Pancreas (tissue), 10 donors: ENCODE results near the gene ARPC4. TPM values are rescaled to one million over a fixed set of nuclear protein-coding genes. Genes with fewer than 3 reads are reported as not detected.

Experiments
- ATAC-seq, 4 donors: fragments of 200-7000 bp; cut with Tn5 transposase; one replicate each; pipeline versions ENCODE4 v1.8.0 to v1.9.1; 2020; ENCODE audit warnings: mild to moderate bottlenecking in 4 of 4, moderate library complexity in 4 of 4
- DNase-seq, 6 donors: peaks; one replicate each; pipeline ENCODE4 v3.0.0-alpha.2; 2020
- FAIRE-seq: peaks from 2 replicates; lab custom pipeline; 2012; peaks lifted over from hg19 to GRCh38; lab: Jason Lieb, UNC
- H3K27ac ChIP-seq, 4 donors: fragments of 200-600 bp; sonication (generic); 1 replicate in 3 of 4; 2 replicates in 1 of 4; pipeline versions ENCODE4 v1.5.0 to v1.8.0; 2020
- H3K27me3 ChIP-seq, 4 donors: fragments of 200-600 bp; one replicate each; pipeline ENCODE4 v1.8.0; 2021
- H3K36me3 ChIP-seq, 3 donors: fragments of 200-600 bp; sonication (generic) in 1 of 3; one replicate each; pipeline versions ENCODE4 v1.5.0 to v1.8.0; 2020 to 2021
- H3K4me1 ChIP-seq, 3 donors: fragments of 200-600 bp; one replicate each; pipeline ENCODE4 v1.8.0; 2021
- H3K4me3 ChIP-seq, 4 donors: fragments of 200-600 bp; sonication (generic) in 2 of 4; one replicate each; pipeline versions ENCODE4 v1.5.0 to v1.8.0; 2020 to 2021
- H3K9me3 ChIP-seq, 4 donors: fragments of 200-600 bp; one replicate each; pipeline ENCODE4 v1.8.0; 2021
- WGBS, 2 donors: extraction: QIAGEN DNeasy Blood & Tissue Kit; methylation state at CpG; one replicate each; pipeline ENCODE4 v1.1.7; 2013; 5-methylcytosine and 5-hydroxymethylcytosine counted together
- intact Hi-C, 3 donors: fragments of 100-400 bp; cut with DNase I; formaldehyde crosslinking; loops; one replicate each; pipeline versions ENCODE4 v1.11.1 to v1.14.2; 2022
- polyA plus RNA-seq, 2 donors: library from polyadenylated mRNA; stranded (reverse); fragments of 200-250 nt; gene quantifications; one replicate each; pipeline ENCODE4 v1.2.3, GENCODE V29; 2013
- total RNA-seq, 6 donors: library from RNA; stranded (reverse); fragmentation: NEBNext Ultra II Directional in 4 of 6; extraction: Animal tissue kit (Norgen Biotek cat#: 25700) in 4 of 6; gene quantifications; one replicate each; pipeline versions ENCODE4 v1.2.1 to v1.2.4, GENCODE V29; 2021 to 2023
- TF ChIP-seq, protein P1 (sequence below), 4 donors: fragments of 200-600 bp; sonication (generic) in 3 of 4; IDR thresholded peaks; one replicate each; pipeline versions ENCODE4 v1.5.0 to v1.8.0; 2021; ENCODE audit warnings: antibody characterized with exemption in 4 of 4
- donor health status: healthy with polysubstance abuse.
- donor health status: DM: no; HTN: no; CAD: no; lungs with moderate emphysema.
- donor health status: DM: no; HTN: no; CAD: no.
- donor health status: control.
- donor health status: control.
- donor health status: Bipolar disorder and iron deficiency.
- donor health status: DM: yes; HTN: yes; CAD: no.
- donor health status: DM: no; HTN: no; CAD: no.
- donor health status: DM: no; HTN: no; CAD: no.
- donor health status: DM: yes; HTN: yes; CAD: no.

Gene ARPC4
- total and polyA plus RNA-seq, 8 donors, result 35.0 to 72.6 (median 46.8) TPM

- H3K4me1 ChIP-seq, result no peaks in the 10 kb centered on the region
- DNase-seq, result no peak
- FAIRE-seq, result no peak
- ATAC-seq, result peak in 1 of 4 donors; percentile 42
- peaks cover 3 to 72% (median 52%) of the 10 kb centered on the region in 3 donors for H3K36me3 ChIP-seq
- WGBS, 2 donors, result 84 to 88% methylated on average over 5 of the region's 5 CpGs
- H3K4me3 ChIP-seq, result no peak overlapping the region
- no peaks in the 10 kb centered on the region for H3K27me3 ChIP-seq
- TF ChIP-seq, protein P1, sequence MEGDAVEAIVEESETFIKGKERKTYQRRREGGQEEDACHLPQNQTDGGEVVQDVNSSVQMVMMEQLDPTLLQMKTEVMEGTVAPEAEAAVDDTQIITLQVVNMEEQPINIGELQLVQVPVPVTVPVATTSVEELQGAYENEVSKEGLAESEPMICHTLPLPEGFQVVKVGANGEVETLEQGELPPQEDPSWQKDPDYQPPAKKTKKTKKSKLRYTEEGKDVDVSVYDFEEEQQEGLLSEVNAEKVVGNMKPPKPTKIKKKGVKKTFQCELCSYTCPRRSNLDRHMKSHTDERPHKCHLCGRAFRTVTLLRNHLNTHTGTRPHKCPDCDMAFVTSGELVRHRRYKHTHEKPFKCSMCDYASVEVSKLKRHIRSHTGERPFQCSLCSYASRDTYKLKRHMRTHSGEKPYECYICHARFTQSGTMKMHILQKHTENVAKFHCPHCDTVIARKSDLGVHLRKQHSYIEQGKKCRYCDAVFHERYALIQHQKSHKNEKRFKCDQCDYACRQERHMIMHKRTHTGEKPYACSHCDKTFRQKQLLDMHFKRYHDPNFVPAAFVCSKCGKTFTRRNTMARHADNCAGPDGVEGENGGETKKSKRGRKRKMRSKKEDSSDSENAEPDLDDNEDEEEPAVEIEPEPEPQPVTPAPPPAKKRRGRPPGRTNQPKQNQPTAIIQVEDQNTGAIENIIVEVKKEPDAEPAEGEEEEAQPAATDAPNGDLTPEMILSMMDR (IDR thresholded peaks at IDR 0.05), result no peak
- no peak overlapping the region for H3K27ac ChIP-seq
- intact Hi-C loops, result no loop called here
- H3K9me3 ChIP-seq, result no peaks in the 10 kb centered on the region
Measured at GRCh38 chr3:9800529-9800928, 7.6 kb downstream of the ARPC4 start.

DNA sequence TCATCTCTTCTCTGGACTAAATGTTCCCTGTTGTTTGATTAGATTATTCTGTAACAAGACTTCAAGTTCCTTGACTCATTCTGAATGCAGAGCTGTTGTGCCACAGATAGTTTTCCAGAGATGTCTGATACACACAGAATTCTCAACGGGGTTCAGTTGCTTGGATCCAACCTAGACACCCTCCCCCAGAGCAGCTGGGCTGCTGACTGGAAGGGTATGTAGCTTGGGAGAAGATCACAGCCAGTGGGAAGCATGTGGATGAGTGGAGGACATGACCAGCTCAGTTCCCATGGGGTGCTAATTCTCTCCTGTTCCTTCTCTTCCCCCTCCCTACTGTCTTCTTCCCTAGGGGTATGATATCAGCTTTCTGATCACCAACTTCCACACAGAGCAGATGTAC lies 10.6 kb downstream of the ARPC4 start:
- Histone ChIP-seq H3K36me3 (peaks cover 1 to 63% (median 55%) of the 10 kb centered on the region in 3 donors), H3K27ac (no peak overlapping the region), H3K27me3 (no peaks in the 10 kb centered on the region), H3K4me3 (no peak overlapping the region), H3K4me1 (no peaks in the 10 kb centered on the region), H3K9me3 (no peaks in the 10 kb centered on the region)
- 71 to 86% methylated on average over 1 of the region's 1 CpG for WGBS, 2 donors
- intact Hi-C loops, result no loop called here
- TF ChIP-seq, protein P1 (IDR thresholded peaks at IDR 0.05), result no peak
- no peak for DNase-seq
- no peak for ATAC-seq
- no peak for FAIRE-seq

- Histone ChIP-seq H3K27ac (no peak overlapping the region), H3K4me1 (peaks cover 0 to 8% (median 5%) of the 10 kb centered on the region in 3 donors), H3K4me3 (no peak overlapping the region), H3K27me3 (no peaks in the 10 kb centered on the region), H3K36me3 (peaks cover 0 to 49% (median 43%) of the 10 kb centered on the region in 3 donors), H3K9me3 (no peaks in the 10 kb centered on the region)
- ATAC-seq (no peak), FAIRE-seq (no peak), DNase-seq (no peak)
- intact Hi-C loops, result no loop called here
- TF ChIP-seq, protein P1 (IDR thresholded peaks at IDR 0.05), result no peak
- WGBS, 2 donors, result 82 to 84% methylated on average over 5 of the region's 5 CpGs
Measured at GRCh38 chr3:9804996-9805395, 12.1 kb downstream of the ARPC4 start.

DNA sequence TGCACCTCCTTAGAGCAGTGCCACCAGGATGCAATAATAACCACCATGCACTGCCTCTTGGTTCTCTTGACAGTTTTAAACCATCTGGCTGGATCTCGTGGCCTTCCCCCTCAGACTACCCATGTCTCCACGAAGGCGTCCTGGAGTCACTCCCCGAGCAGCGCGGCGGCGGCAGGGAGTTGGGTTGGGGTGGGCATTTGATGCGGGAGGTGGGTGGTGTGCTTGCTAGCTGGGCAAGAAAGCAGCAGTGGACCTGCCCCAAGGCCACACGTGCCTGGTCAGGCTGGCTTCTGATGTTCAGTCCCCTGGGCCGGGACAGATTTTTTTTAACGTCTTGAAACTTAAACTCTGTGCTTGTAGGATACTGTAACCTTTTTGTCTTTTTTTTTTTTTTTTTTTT lies 13.3 kb downstream of the ARPC4 start:
- WGBS, 2 donors, result 85 to 86% methylated on average over 12 of the region's 12 CpGs
- Histone ChIP-seq H3K4me1 (peaks cover 0 to 13% (median 5%) of the 10 kb centered on the region in 3 donors), H3K36me3 (peaks cover 0 to 40% (median 37%) of the 10 kb centered on the region in 3 donors), H3K27me3 (no peaks in the 10 kb centered on the region), H3K4me3 (no peak overlapping the region), H3K27ac (no peak overlapping the region), H3K9me3 (no peaks in the 10 kb centered on the region)
- TF ChIP-seq, protein P1 (IDR thresholded peaks at IDR 0.05), result no peak
- DNase-seq (peak in 1 of 6 donors; percentile 44), FAIRE-seq (no peak), ATAC-seq (no peak)
- intact Hi-C loops, result no loop called here

GRCh38 chr3:9806688-9807589 lies 14.1 kb downstream of the ARPC4 start:
- TF ChIP-seq, protein P1 (IDR thresholded peaks at IDR 0.05), result no peak
- no peak for FAIRE-seq
- ATAC-seq, result no peak
- WGBS, 2 donors, result 93 to 97% methylated on average over 7 of the region's 7 CpGs
- Histone ChIP-seq H3K27ac (no peak overlapping the region), H3K9me3 (no peaks in the 10 kb centered on the region), H3K27me3 (no peaks in the 10 kb centered on the region), H3K36me3 (peaks cover 0 to 33% (median 29%) of the 10 kb centered on the region in 3 donors), H3K4me3 (no peak overlapping the region), H3K4me1 (peaks cover 0 to 13% (median 5%) of the 10 kb centered on the region in 3 donors)
- peak in 1 of 6 donors; percentile 52 for DNase-seq
- intact Hi-C loops, result no loop called here
